ENCODE results near the gene EBF3. TPM values are rescaled to one million over a fixed set of nuclear protein-coding genes. Genes with fewer than 3 reads are reported as not detected.

The EBF3 gene
- total and polyA plus RNA-seq, 3 experiments from 2014 or later, result not detected

GRCh38 chr10:129787557-129787956, 176.5 kb downstream of the EBF3 start:
- peaks cover 22 to 71% (median 61%) of the 10 kb centered on the region in 5 donors for H3K9me3 Mint-ChIP-seq
- H3K4me1 Mint-ChIP-seq, result no peaks in the 10 kb centered on the region
- Histone ChIP-seq H3K4me3 (ENCODE audit: low read length) (no peak overlapping the region), H3K27ac (ENCODE audit: low read depth, low read length) (no peak overlapping the region), H3K36me3 (ENCODE audit: insufficient read depth, low read length) (no peaks in the 10 kb centered on the region), H3K9me3 (ENCODE audit: low read length) (no peaks in the 10 kb centered on the region), H3K4me1 (ENCODE audit: insufficient read depth, low read length) (no peaks in the 10 kb centered on the region), H3K27me3 (ENCODE audit: insufficient read depth, low read length, poor library complexity, severe bottlenecking) (no peaks in the 10 kb centered on the region)
- DNase-seq, result no peak
- POLR2A ChIA-PET, result no interaction called here
- peak overlapping the region in 1 of 7 donors; percentile 32 for H3K4me3 Mint-ChIP-seq
- H3K27me3 Mint-ChIP-seq, result no peaks in the 10 kb centered on the region
- CTCF ChIA-PET, result no interaction called here
- H3K36me3 Mint-ChIP-seq, result peaks cover 1 to 24% (median 2%) of the 10 kb centered on the region in 3 donors
- no peak overlapping the region for H3K27ac Mint-ChIP-seq

GRCh38 chr10:129786216-129786615, 177.9 kb downstream of the EBF3 start:
- H3K9me3 ChIP-seq (ENCODE audit: low read length), result no peaks in the 10 kb centered on the region
- ChIA-PET POLR2A (no interaction called here), CTCF (no interaction called here)
- no peaks in the 10 kb centered on the region for H3K4me1 ChIP-seq (ENCODE audit: insufficient read depth, low read length)
- H3K4me3 ChIP-seq (ENCODE audit: low read length), result no peak overlapping the region
- no peak for DNase-seq
- Mint-ChIP-seq H3K36me3 (peaks cover 1 to 25% (median 2%) of the 10 kb centered on the region in 3 donors), H3K4me3 (no peak overlapping the region), H3K4me1 (no peaks in the 10 kb centered on the region), H3K9me3 (peaks cover 18 to 69% (median 52%) of the 10 kb centered on the region in 5 donors), H3K27ac (no peak overlapping the region), H3K27me3 (no peaks in the 10 kb centered on the region)
- no peaks in the 10 kb centered on the region for H3K36me3 ChIP-seq (ENCODE audit: insufficient read depth, low read length)
- H3K27ac ChIP-seq (ENCODE audit: low read depth, low read length), result no peak overlapping the region
- no peaks in the 10 kb centered on the region for H3K27me3 ChIP-seq (ENCODE audit: insufficient read depth, low read length, poor library complexity, severe bottlenecking)

- Histone ChIP-seq H3K27ac (ENCODE audit: low read depth, low read length) (no peak overlapping the region), H3K9me3 (ENCODE audit: low read length) (no peaks in the 10 kb centered on the region), H3K4me1 (ENCODE audit: insufficient read depth, low read length) (no peaks in the 10 kb centered on the region), H3K36me3 (ENCODE audit: insufficient read depth, low read length) (no peaks in the 10 kb centered on the region), H3K27me3 (ENCODE audit: insufficient read depth, low read length, poor library complexity, severe bottlenecking) (no peaks in the 10 kb centered on the region), H3K4me3 (ENCODE audit: low read length) (no peak overlapping the region)
- ChIA-PET CTCF (no interaction called here), POLR2A (no interaction called here)
- Mint-ChIP-seq H3K27ac (no peak overlapping the region), H3K36me3 (peaks cover 1 to 25% (median 2%) of the 10 kb centered on the region in 3 donors), H3K4me1 (no peaks in the 10 kb centered on the region), H3K4me3 (no peak overlapping the region), H3K27me3 (no peaks in the 10 kb centered on the region), H3K9me3 (peaks cover 14 to 67% (median 46%) of the 10 kb centered on the region in 5 donors)
- DNase-seq, result no peak
Observed at GRCh38 chr10:129785536-129785981, 178.5 kb downstream of the EBF3 start.

Other genes with a start within 250 kb of the EBF3 start
- 1 to 10 TPM; 5.7 to 6.7 TPM for gene C10orf143, start 146.6 kb upstream of the EBF3 start, total RNA-seq
- gene C10orf143, start 146.6 kb upstream of the EBF3 start, polyA plus RNA-seq, result 24.6 TPM
- 100 to 1,000 TPM; 155 to 169 TPM for gene GLRX3, start 172.1 kb upstream of the EBF3 start, total RNA-seq
- gene GLRX3, start 172.1 kb upstream of the EBF3 start, polyA plus RNA-seq, result 78.6 TPM